HG03342 (cell line): ENCODE measurements around the gene MTR.

Experiments used
- ATAC-seq: cut with Tn5 transposase; IDR thresholded peaks from one replicate; pipeline ENCODE4 v1.9.1; 2021; ENCODE audit warnings: mild to moderate bottlenecking, moderate library complexity; ENCODE audit not compliant: unreplicated experiment

MTR gene

GRCh38 chr1:236861560-236862218 is 66.6 kb downstream of the MTR start:
- ATAC-seq, result no peak

- no peak for ATAC-seq
Measured at GRCh38 chr1:236862219-236862591, 67.1 kb downstream of the MTR start.

- ATAC-seq, result no peak
Measured at GRCh38 chr1:236862615-236863211, 67.6 kb downstream of the MTR start.

GRCh38 chr1:236864211-236864610 is 69.1 kb downstream of the MTR start:
- ATAC-seq, result no peak

GRCh38 chr1:236864996-236865817 is 70.1 kb downstream of the MTR start:
- no peak for ATAC-seq

GRCh38 chr1:236865818-236866155 is 70.7 kb downstream of the MTR start:
- no peak for ATAC-seq

GRCh38 chr1:236868625-236869467 is 73.8 kb downstream of the MTR start:
- ATAC-seq, result peak; percentile 86

GRCh38 chr1:236869911-236870310 is 74.8 kb downstream of the MTR start:
- no peak for ATAC-seq

GRCh38 chr1:236870721-236871120 is 75.6 kb downstream of the MTR start:
- ATAC-seq, result no peak

- no peak for ATAC-seq
Measured at GRCh38 chr1:236872075-236872666, 77.1 kb downstream of the MTR start.

GRCh38 chr1:236875975-236876374 is 80.9 kb downstream of the MTR start:
- ATAC-seq, result no peak

- no peak for ATAC-seq
Measured at GRCh38 chr1:236877661-236878060, 82.6 kb downstream of the MTR start.

- no peak for ATAC-seq
Measured at GRCh38 chr1:236880209-236880608, 85.1 kb downstream of the MTR start.

- ATAC-seq, result no peak
Measured at GRCh38 chr1:236882678-236883077, 87.6 kb downstream of the MTR start.

GRCh38 chr1:236886199-236886598 is 91.1 kb downstream of the MTR start:
- ATAC-seq, result no peak

- ATAC-seq, result no peak
Measured at GRCh38 chr1:236887081-236887480, 92.0 kb downstream of the MTR start.

- ATAC-seq, result no peak
Measured at GRCh38 chr1:236888126-236888525, 93.0 kb downstream of the MTR start.

- ATAC-seq, result no peak
Measured at GRCh38 chr1:236888903-236889302, 93.8 kb downstream of the MTR start.

GRCh38 chr1:236890152-236891056 is 95.3 kb downstream of the MTR start:
- no peak for ATAC-seq
